ENCODE results near the gene TMEM255B.
"Not testable (repeated sequence)": the region's sequence is repeated elsewhere in the genome, so short reads cannot be mapped to it uniquely, and the experiment has no call there.

The TMEM255B gene

GRCh38 chr13:113734826-113735125, 24.2 kb upstream of the TMEM255B start:
- DNase-seq (ENCODE audit: low read depth): no peak

DNA sequence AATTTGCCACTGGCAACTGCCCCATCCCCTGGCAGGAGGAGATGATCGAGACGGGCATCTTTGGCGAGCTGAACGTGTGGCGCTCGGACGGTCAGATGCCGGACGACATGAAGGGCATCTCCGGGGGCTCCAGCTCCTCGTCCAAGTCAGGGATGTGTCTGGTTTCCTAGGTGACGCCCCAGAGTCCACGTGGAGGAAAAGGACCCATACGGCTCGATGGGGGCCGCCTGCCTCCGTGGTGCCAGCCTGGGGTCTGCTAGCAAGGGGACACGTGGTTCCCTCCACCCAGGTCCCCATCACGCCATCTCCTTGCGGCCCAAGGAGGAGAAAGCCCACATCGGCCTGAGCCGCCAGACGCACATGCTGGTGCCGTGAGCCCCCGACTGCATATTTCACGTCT, 23.8 kb upstream of the TMEM255B start:
- DNase-seq (ENCODE audit: low read depth): no peak

- DNase-seq (ENCODE audit: low read depth): no peak
These were observed 23.3 kb upstream of the TMEM255B start for GRCh38 chr13:113735750-113736149.

GRCh38 chr13:113736258-113736731, 22.7 kb upstream of the TMEM255B start:
- DNase-seq (ENCODE audit: low read depth): no peak

DNA sequence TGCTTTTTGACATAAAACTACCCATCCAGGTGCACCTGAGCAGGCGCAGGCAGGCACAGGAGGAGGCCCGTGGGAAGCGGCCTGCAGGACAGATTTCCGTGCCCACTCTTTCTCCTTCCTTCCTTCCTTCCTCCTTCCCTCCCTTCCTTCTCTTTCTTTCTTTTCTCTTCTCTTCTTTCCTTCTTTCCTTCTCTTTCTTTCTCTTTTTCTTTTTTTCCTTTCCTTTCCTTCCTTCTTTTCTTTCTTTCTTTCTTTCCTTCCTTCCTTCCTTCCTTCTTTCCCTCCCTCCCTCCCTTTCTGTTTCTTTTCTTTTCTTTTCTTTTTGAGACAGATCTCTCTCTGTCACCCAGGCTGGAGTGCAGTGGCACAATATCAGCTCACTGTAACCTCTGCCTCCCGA, 21.2 kb upstream of the TMEM255B start:
- DNase-seq (ENCODE audit: low read depth): no peak

- no peak for DNase-seq (ENCODE audit: low read depth)
These were observed 19.3 kb upstream of the TMEM255B start for GRCh38 chr13:113739527-113740285.

- DNase-seq (ENCODE audit: low read depth): no peak
These were observed 18.8 kb upstream of the TMEM255B start for GRCh38 chr13:113740286-113740556.

DNA sequence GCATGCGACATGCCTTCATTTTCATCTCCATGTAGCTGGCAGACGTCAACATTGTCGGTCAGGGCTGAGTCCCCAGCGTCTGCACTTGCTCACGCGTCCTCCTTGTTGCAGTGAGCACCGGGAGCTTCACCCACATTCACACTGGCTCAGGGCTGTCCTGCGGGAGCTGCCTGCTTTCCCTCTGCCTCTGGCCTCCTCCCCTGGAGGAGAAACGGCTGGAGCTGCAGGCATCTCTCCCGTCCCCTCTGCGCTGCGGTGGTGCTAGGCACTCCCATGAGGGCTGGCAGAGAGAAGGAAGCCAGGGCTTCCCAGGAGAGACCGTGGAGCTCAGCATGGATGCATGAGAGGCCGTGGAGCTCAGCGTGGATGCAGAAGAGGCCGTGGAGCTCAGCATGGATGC, 18.4 kb upstream of the TMEM255B start:
- DNase-seq (ENCODE audit: low read depth): no peak

DNA sequence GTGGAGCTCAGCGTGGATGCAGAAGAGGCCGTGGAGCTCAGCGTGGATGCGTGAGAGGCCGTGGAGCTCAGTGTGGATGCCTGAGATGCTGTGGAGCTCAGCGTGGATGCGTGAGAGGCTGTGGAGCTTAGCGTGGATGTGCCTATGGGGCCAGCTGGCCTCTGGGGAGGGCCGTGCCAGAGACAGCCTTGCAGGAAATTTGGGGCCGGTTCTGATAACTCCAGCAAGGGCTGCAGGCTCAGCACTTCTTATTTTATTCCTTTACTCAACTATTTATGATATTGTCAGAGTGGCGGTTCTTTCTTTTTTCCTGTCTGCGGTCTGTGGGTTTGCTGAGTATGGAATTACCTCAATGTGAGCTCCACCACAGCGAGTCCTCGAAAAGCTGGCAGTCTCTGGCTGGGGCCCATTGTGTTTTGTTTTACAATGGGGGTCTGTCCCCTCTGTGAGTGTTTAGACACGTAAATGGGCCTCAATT, 17.8 kb upstream of the TMEM255B start:
- no peak for DNase-seq (ENCODE audit: low read depth)

DNA sequence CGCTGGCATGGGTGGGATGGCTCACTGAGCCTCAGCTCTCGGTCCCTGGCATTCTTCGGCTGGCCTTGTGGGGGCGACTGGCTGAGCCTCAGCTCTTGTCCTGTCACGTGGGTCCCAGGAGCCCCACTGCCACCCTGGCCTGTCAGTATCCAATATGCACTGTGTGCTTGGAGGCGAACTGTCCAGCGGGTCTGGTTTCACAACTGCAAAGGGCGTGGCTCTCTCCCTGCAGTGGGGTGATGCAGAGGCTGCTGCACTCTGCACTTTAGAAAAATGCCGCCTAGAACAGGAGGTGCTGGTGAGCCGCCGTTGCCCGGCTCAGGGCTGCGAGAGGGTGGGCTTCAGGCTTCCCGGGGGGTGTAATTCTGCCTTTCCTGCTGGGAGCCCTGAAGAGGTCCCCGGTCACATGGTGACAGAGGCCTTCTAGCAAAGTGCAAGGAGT, 17.0 kb upstream of the TMEM255B start:
- peak; percentile 30 for DNase-seq (ENCODE audit: low read depth)

- DNase-seq (ENCODE audit: low read depth): no peak
These were observed 16.4 kb upstream of the TMEM255B start for GRCh38 chr13:113742445-113743120.

GRCh38 chr13:113743366-113744195, 15.4 kb upstream of the TMEM255B start:
- no peak for DNase-seq (ENCODE audit: low read depth)

- DNase-seq (ENCODE audit: low read depth): no peak
These were observed 14.6 kb upstream of the TMEM255B start for GRCh38 chr13:113744197-113745000.

DNA sequence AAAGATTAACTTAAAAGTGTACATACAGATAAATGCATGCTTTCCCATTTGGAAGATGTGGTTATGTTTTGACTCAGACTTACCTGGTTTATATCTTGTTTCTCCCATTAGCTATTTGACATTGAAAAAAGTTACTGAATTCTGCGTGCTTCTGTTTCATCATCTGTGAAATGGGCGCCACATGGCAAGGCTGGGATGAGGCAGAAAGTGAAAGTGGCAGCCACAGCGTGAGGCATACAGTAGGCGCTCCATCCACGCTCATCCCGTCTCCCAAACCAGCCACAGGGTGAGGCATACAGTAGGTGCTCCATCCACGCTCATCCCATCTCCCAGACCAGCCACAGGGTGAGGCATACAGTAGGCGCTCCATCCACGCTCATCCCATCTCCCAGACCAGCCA, 14.0 kb upstream of the TMEM255B start:
- no peak for DNase-seq (ENCODE audit: low read depth)

DNA sequence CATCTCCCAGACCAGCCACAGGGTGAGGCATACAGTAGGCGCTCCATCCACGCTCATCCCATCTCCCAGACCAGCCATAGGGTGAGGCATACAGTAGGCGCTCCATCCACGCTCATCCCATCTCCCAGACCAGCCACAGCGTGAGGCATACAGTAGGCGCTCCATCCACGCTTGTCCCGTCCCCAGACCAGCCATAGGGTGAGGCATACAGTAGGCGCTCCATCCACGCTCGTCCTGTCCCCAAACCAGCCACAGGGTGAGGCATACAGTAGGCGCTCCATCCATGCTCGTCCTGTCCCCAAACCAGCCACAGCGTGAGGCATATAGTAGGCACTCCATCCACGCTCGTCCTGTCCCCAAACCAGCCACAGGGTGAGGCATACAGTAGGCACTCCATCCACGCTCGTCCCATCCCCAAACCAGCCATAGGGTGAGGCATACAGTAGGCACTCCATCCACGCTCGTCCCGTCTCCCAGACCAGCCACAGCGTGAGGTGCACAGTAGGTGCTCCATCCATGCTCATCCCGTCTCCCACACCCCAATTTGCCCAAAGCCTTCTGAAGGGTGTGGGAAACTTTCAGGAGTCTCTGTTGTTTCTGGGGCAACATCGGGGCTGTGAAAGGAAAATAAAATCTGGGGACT, 13.4 kb upstream of the TMEM255B start:
- DNase-seq (ENCODE audit: low read depth): not testable (repeated sequence)

GRCh38 chr13:113746143-113746525, 12.9 kb upstream of the TMEM255B start:
- no peak for DNase-seq (ENCODE audit: low read depth)

DNA sequence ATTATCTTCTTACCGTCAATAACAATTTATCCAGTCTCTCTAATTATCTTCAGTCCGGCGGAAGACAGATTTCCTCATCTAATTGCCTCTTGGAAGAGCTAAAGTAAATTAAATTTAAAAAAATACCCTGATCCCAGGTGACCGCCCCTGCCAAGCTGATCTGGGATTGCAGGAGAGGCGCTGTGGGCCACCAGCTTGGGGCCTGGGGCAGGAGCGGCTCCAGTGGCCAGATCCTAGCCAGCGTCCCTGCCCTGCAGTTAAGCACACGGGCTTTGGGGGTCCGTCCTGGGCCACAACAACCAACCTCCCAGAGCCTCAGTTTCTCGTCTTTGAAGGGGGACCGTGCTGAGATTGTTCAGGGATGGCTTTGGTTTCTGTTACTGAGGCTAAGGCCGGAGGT, 12.4 kb upstream of the TMEM255B start:
- no peak for DNase-seq (ENCODE audit: low read depth)

GRCh38 chr13:113747291-113747833, 11.7 kb upstream of the TMEM255B start:
- DNase-seq (ENCODE audit: low read depth): no peak

DNA sequence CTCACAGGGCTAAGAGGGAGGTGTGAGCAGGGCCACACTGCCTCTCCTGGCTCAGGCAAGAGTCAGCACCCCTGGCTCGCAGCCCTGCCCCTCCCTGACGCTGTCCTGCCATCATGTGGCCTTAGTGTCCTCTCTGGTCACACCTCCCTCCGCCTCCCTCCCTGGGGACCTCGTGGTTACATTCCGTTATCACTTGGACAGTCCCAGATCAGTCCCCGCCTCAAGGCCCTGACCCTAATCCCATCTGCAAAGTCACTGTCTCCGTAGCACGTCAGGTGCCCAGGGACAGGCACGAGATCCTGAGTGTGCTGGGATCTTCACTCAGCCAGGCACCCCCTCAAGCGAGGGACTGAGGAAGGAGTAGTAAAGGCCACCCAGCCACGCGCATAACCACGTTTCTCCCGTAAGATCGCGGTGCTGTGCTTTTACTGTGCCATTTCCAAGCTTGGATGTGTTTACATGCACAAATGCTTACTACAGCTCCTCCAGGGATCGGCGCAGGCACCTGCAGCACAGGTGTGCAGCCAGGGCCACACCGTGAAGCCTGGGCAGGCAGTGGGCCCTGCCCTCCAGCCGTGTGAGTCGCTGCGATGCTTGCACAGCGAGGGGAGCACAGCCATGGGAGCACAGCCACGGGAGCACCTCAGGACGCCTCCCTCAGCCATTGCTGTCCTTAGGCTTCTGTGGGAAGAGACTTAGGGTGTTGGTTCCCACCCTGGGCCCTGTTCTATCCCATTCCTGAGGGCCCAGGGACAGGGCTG, 10.7 kb upstream of the TMEM255B start:
- no peak for DNase-seq (ENCODE audit: low read depth)

DNA sequence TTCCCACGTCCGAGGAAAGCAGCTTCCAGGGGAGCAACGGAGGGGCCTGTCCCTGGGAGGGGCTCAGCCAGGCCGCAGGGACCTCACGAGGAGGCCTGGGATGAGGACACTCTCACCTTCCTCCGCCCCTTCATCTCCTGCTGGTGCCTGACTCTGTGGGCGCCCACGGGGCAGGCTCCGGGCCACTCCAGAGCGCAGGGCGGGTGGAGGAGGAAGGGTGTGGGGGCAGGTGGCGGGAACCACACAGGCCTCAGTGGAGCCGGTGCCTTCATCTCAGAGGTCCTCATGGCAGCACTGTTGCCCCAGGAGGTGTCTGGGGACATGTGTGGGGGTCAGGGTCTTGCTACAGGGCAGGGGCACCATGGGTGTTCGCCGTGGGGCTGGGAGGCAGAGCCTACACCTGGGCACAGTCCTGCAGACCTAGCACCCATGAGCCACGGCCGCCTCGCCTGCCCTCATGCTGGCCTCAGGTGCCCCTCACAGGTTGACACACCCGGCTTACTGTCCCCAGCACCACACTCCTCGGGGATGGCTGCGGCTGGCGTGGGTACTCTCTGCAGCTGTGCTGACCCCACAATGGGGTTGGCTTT, 10.1 kb upstream of the TMEM255B start:
- no peak for DNase-seq (ENCODE audit: low read depth)

Data from CMK (cell line).